M059J (cell line): ENCODE measurements around the gene GFI1B. TPM values are rescaled to one million over a fixed set of nuclear protein-coding genes. Genes with fewer than 3 reads are reported as not detected.

ENCODE experiments used
- DNase-seq: peaks from one replicate; pipeline ENCODE4 v3.0.0-alpha.2; 2012; ENCODE audit warnings: low read depth
- total RNA-seq: library from RNA; depleted of rRNA; stranded (reverse); fragments of >200 nt; shearing (Covaris generic); gene quantifications from 2 replicates; pipeline ENCODE4 v1.2.3, GENCODE V29; 2014; rRNA removed

The GFI1B gene
- total RNA-seq, 1 experiment from 2014 or later = not detected

DNA sequence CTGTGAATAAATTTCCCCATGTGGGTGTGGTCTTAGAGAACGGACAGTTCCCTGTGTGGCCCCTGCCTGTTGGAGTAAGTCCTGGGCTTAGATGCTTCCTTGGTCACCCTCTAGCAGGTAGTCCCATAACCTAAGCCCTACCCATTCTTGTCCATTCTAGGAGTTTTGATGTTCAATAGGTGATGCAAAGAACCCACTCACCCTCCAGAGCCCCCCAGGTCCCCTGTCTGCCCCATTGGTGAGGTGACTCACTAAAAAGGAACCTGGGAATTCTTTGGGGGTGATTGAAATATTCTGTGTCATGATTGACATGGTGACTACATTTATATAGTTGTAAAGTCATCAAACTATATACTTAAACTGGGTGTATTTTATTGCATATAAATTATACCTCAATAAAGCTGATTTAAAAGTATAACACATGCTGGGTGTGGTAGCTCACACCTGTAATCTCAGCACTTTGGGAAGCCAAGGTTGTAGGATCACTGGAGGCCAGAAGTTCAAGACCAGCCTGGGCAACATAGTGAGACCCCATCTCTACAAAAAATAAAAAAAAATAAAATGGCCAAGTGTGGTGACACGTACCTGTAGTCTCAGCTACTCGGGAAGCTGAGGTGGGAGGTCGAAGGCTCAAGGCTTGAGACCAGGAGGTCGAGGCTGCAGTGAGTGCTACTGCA is 31.6 kb downstream of the GFI1B start:
- no peak for DNase-seq

DNA sequence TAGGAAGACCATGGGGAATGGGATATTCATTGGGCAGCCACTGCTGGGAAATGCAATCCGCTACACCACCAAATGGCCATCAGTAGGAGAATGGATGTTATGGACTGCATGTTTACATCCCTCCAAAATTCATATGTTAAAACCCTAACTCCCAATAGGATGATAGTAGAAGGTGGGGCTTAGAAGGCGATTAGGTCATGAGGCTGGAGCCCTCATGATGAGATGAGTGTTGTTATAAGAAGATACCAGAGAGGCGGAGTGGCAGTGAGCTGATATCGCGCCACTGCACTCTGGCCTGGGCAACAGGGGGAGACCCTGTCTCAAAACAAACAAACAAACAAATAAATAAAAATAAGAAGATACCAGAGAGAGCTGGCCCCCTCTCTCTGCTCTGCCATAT is 36.2 kb downstream of the GFI1B start:
- no peak for DNase-seq

DNA sequence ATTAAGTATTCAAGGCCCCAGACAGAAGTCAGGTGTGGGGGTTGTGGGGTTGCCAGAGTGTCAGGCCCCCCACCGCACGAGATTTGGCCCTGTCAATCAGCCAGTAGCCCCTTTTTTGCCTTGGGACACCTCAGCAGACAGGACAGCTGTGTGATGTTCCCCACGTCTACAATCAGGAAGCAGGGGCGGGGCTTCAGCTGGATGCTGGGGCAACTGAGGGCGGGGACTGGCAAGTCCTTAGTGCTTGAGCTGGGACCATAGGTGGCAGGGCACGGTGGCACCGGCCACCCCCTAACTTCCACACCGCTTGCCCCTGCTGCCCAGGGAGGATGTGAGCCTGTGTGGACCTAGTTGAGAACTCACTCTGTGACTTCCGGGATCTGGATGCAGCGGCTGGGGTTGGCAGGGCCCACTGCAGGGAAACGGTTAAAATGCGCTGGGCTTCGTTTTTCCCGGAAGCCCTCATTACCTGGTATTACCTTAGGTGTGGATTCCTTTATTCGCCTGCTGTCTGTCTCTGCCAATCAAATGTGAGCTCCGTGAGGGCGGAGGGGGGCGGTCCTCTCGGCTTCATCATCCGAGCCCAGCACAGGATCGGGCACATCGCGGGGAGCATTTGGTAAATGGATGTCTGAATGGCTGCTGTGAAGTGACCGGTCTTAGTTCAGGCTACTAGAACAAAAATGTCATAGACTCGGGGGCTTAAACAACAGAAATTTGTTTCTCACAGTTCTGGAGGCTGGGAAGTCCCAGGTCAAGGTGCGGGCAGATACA is 44.8 kb downstream of the GFI1B start:
- DNase-seq = peak; percentile 43

DNA sequence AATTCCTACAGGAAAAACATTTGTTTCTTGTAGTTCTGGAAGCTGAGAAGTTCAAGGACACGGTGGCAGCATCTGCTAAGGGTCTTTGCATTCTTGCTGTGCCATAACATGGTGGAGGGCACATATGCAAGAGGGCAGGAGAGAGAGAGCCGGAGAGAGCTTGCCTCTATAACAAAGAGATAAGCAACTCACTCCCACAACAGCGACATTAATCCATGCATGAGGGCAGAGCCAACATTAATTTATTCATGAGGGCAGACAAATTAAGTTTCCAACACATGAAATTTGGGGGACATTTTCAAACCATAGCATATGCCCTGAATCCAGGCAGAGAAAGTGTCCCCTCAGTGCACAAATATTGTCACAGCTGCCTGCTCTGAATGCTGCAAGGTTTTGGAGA is 47.9 kb downstream of the GFI1B start:
- no peak for DNase-seq

DNA sequence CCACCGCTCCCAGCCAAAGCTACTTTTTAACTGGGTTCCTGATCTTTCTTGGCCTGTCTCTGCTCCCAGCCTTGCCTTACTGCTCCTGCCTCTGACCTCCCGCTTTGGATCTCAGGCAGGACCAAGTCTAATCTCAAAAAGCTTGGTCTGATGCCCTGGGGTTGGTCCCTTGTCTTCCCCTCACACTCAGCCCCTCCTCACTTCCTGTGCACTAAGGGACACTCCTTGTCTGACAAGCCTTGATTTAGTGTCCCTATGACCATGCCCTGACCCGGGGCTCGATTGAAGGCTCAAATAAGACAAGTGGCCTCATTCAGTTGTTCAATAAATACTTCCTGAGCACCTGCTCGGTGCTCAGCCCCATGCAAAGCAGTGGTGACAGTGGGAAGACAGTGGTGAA is 48.6 kb downstream of the GFI1B start:
- no peak for DNase-seq

DNA sequence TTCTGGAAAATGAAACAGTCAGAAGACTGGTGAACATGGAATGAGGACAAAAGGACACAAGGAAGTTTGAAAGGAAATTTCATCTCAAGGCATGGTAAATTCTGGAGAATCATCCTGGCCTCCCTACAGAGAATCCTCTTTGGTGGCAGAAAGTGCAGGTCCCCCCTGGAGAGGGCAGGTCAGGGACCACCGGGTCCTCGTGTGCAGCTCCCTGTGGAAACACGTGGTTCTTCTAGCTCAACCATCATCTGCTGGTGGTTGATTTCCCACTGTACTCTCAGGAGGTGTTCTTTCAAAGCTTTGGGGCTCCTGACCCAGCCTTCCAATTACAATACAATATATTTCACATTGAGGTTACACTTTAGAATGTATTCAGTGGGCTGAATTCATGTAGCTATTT is 49.7 kb downstream of the GFI1B start:
- DNase-seq = no peak

DNA sequence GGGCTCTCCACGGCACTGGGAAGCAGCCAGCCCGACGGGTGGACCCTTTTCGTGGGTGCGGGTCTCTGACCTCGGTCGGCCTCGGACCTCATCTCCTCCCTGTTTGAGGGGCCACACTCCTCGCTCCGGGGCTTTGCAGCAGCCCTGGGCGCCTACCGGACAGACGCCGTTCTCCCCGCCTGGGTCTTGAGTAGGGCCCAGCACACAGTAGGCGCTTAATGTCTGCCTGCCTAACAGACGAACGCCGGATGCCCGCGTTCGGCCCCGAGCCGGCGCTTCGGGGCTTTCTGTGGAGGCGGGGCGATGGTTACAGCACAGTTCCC is 51.5 kb downstream of the GFI1B start:
- no peak for DNase-seq

DNA sequence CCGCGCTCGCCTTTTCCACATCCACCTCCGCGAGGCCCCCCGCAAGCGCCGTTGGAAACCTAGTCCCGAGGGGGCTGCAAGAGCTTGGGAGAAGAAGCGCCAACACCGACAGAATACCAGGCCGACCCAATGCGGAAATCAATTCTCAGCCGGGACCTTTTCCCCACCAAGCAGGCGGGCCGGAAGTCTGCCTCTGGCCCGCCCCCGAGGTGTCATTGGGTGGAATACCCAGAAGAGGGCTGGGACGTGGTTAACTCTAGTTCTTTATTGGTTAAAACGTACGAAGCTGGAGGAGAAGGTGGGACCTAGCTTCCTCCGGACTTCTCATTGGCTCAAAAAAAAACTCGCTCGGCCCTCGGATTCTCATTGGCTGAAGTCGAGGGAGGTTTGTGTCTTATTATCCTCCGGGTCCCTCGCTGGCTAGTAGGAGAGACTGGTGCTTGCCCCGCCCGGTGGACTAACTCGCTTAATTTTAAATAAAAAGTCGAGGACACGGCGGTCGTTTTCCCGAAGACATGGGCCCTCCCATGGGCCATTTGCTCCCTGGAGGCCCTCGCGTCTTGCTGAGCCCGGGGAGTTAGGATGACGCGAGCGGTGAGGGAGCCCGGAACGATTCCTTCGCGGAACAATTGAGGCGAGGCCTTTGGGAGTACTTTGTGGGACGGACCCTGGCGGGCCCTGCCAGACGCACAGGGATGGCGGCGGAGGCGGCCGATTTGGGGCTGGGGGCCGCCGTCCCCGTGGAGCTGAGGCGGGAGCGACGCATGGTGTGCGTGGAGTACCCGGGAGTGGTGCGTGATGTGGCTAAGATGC is 52.0 kb downstream of the GFI1B start, which contains the start of gene GTF3C5:
Gene GTF3C5 (plus strand): TSS at position 681 of the 813 bp plus-strand sequence. CDS start 15 bp downstream, at position 696.
- peak; percentile 99 for DNase-seq

DNA sequence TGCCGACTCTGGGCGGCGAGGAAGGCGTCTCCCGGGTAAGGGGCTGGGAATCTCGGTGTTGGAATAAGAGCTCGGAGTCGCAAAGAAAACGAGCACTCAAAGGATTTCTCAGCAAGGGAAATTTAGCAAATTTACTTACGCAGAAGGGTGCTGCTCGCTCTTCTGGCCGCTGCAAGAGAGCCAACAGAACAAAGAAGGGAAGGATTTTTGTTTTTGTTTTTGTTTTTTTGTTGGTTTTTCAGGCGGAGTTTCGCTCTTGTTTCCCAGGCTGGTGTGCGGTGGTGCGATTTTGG is 52.6 kb downstream of the GFI1B start:
- no peak for DNase-seq

DNA sequence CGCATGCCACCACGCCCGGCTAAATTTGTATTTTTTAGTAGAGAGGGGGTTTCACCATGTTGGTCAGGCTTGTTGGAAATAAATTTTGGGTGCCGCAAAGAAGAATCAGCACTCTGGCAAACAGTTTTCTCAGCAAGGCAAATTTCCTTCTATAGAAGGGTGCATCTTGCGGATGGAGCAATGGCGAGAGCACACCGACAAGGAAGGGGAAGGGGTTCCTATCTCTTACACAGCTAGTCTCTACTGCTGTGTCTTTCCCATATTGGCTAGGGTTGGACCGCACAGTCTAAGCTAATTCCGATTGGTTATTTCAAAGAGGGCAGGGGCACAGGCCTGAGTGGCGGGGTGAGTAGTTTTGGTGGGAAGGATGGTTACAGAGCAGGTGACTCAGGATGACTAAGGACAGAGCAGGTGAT is 53.0 kb downstream of the GFI1B start:
- DNase-seq = peak; percentile 18

DNA sequence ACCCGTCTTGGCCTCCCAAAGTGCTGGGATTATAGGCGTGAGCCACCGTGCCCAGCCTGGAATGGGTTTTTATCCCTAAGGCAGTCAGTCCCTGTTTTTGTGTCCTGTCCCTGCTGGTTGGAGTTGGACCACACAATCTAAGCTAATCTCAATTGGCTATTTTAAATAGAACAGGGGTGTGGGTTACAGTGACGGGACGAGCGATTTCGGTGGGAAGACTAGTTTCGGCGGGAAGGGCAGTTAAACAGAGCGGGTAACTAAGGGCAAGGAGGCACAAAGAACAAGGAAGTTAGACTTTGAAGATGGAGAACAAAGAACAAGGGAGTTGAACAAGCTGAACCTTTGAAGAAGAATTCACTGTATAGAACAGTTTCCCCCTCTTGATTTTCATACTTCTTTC is 53.7 kb downstream of the GFI1B start:
- DNase-seq = no peak

DNA sequence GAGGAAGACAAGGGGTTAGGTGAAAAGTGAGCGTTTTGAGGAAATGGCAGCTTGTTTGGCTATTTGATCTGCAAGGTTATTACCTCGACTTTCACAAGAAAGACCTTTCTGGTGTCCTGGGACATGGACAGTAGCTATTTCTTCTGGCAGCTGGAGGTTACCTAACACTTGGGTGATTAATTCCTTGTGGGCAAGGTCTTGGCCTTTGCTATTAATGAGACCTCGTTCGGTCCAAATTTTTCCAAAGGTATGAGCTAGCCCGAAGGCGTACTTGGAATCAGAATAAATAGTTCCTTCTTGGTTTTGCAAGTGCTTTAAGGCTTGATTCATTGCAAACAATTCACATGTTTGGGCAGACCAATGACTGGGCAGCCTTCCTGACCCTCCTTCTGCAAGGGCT is 57.2 kb downstream of the GFI1B start:
- DNase-seq = peak; percentile 12

DNA sequence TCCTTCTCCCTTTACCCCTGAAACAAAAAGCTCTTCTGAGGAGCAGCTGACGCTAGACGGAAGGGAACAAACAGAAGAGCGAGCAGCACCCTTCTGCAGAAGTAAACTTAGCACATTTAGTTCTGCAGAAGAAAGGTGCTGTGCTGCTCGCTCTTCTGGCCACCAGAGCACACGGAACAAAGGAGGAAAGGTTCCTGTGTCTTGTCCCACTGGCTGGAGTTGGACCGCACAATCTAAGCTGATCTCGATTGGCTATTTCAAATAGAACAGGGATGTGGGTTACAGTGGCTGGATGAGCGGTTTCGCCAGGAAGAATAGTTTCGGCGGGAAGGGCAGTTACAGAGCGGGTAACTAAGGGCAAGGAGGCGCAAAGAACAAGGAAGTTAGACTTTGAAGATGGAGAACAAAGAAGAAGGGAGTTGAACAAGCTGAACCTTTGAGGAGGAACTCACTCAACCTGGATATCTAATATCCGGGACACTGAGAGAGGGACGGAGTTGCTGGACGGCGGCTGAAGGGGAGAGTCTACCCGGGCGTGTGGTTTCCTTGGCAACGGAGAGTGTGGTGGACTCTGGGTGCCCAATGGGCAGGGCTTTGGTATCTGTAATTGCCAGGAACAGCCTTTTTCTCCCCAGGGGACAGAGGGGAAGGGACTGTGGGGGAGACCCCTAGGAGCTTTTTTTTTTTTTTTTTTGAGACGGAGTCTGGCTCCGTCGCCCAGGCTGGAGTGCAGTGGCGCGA is 59.5 kb downstream of the GFI1B start:
- DNase-seq = no peak

DNA sequence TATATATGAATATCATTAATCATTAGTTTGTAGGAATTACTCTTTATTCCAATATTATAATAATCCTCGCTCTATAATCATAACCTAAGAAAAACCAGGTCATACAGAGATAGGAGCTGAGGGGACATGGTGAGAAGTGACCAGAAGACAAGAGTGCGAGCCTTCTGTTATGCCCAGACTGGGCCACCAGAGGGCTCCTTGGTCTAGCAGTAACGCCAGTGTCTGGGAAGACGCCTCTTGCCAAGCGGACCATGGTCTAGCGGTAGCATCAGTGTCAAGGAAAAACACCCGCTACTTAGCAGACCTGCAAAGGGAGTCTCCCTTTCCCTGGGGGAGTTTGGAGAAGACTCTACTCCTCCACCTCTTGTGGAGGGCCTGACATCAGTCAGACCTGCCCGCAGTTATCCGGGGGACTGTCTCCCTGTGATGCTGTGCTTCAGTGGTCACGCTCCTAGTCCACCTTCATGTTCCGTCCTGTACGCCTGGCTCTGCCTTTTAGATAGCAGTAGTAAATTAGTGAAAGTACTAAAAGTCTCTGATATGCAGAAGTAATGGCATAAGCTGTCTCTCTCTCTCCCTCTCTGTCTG is 62.5 kb downstream of the GFI1B start:
- peak; percentile 48 for DNase-seq

Other genes starting within 250 kb of the GFI1B start
- gene AK8, start 100.4 kb upstream of the GFI1B start, total RNA-seq = 0.34 TPM in 1 of 2 replicates, not detected in the other
- gene SPACA9, start 99.8 kb upstream of the GFI1B start, total RNA-seq = 0.91 and 3.0 TPM in 2 replicates
- 21.7 and 29.4 TPM in 2 replicates for gene TSC1, start 34.1 kb upstream of the GFI1B start, total RNA-seq
- 53.7 and 81.1 TPM in 2 replicates for gene GTF3C5, start 52.3 kb downstream of the GFI1B start, total RNA-seq
- 0.17 and 0.39 TPM in 2 replicates for gene CEL, start 83.3 kb downstream of the GFI1B start, total RNA-seq
- 6.1 and 11.8 TPM in 2 replicates for gene RALGDS, start 142.5 kb downstream of the GFI1B start, total RNA-seq
- gene GBGT1, start 185.2 kb downstream of the GFI1B start, total RNA-seq = 0.05 and 0.44 TPM in 2 replicates
- not detected in 2 replicates for gene OBP2B, start 230.6 kb downstream of the GFI1B start, total RNA-seq